Stimulated activated CD8-positive, alpha-beta memory T cell treated with anti-CD3 and anti-CD28 coated beads, Interleukin-7, amount 100 ng/mL, for 1 hour (primary cell): ENCODE measurements around the gene VAC14.

Source experiments
- DNase-seq, 2 donors: peaks; one replicate each; pipeline ENCODE4 v3.0.0-alpha.2; 2020; ENCODE audit warnings: low read depth in 2 of 2

VAC14 gene

DNA sequence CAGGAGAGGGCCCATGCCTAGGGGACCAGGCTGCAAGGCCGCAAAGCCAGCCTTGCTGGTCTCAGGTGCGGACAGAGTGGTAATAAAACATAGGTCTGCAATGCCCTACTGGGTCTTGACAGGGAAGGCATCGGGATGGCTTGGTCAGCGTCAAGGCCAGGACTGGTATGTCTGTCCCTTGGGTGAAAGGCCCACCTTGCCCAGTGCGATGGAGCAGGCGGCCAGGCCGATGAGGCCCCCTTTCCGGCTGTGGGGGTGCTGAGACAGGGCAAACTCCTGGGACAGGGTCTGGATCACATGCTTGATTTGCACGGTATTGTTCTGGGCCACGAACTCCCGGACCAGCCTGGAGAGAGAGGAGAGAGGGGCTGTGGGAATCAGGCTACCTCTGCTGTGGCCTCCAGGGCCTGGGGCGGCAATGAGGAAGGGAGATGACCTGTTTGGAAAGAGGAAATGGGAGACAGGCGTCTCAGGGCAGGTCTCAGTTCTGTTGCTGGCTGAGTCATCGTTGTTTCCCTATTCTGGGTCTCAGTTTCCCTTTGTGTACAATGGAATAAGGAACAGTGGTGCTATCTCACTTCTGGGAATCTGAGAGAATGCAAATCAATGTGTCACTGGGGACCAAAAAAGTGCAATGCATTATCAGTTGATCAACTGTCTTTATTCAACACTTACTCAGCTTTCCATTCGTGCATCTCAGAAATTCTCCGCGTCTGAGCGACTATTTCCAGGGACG, 14.8 kb downstream of the VAC14 start:
- no peak for DNase-seq

DNA sequence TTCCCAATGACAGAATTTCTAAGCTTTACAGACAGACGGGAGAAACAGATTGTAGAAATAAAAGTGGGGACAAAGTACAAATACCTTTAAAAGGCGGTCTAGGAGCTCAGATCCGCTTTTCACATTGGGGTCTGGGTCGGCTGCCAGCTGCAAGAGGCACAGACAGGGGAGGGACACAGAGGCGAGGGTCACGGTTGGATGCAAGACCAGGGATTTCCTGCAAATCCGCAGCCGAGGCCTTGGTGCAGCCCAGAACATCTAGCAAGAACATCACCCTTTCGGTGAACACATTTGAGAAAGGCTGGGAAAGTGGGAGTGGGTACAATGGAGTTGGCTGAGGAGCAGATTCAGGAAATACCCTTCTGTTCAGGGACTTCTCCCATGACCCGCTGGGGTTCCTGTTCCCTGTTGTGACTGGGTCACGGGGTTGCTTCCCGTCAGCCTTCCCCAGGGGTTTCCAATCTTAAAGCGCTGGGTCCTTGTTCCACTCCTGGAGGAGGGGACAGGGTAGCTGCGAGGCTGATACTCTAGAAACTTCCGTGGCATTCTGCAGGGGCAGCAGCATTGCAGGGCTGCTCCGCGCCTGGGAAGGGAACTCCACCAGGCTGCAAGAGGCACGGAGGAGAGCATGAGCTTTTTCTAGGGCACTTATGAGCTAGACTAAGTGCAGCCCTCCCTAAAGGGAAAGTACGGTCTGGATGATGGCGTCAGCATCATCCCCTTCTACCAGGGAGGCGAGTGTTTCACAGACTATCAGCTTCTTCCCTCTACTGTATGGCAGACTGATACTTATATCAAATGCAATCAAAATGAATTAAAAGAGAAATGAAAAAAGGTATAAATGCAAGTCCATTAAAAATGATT, 16.0 kb downstream of the VAC14 start:
- no peak for DNase-seq

GRCh38 chr16:70782237-70782636, 18.7 kb downstream of the VAC14 start:
- no peak for DNase-seq

GRCh38 chr16:70781800-70782199, 19.2 kb downstream of the VAC14 start:
- no peak for DNase-seq

DNA sequence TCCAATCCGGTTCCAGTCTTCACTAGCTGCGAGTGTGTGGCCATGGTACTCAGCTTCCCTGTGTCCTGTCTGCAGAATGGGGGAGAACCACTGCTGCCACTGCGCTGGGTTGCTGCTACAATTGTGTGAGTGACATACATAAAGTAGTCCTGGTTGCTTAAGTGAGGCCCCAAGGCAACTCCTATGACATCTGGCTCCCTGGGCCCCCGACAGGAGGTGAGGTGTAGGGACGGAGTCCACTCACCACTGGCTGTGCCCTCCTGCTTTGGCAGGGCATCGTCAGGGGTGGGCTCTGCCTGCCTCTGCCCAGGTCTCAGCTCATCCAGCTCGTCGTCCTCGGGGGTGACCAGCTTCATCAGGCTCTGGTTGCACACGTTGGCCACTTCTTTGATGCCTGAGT, 20.4 kb downstream of the VAC14 start:
- no peak for DNase-seq

DNA sequence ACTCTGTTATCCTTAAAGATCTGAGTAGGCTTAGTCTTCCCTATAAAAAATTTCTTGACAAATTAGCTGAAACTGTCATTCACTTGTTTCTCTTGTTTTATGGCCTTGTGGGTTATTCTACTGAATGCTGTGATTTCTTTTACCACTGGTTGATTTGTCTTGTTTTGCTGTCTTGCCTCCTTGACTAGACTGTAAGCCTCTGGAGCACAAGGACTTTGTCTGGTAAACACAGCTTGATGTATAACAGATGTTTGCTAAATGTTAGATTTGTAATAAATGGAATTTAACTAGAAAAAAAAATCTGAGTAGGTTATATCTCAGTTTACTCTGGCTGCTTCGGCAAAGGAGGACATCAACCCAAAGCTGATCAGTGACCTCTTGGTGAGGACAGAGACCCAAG, 21.6 kb downstream of the VAC14 start:
- DNase-seq: no peak

- no peak for DNase-seq
Measured at GRCh38 chr16:70778901-70779309, 22.1 kb downstream of the VAC14 start.

- DNase-seq: no peak
Measured at GRCh38 chr16:70777973-70778406, 23.0 kb downstream of the VAC14 start.

- DNase-seq: no peak
Measured at GRCh38 chr16:70777496-70777895, 23.5 kb downstream of the VAC14 start.

DNA sequence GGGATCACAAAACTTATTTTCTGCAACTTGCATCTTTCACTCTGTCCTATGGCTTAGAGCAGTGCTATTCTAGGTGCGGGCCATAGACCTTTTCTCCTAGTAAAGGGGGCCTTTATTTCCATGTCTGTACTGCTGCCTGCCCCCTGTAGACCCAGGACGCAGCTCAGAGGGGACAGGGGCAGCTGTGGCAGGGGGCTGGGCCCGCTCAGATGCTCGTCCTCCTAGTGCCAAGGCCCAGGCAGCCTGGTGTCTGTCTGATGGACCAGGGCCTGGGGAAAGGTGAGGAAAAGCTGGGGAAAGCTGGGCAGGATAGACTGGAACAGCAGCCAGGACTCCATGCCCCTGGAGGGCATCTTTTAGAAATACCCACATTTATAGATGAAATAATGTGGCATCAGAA, 25.6 kb downstream of the VAC14 start:
- DNase-seq: no peak

DNA sequence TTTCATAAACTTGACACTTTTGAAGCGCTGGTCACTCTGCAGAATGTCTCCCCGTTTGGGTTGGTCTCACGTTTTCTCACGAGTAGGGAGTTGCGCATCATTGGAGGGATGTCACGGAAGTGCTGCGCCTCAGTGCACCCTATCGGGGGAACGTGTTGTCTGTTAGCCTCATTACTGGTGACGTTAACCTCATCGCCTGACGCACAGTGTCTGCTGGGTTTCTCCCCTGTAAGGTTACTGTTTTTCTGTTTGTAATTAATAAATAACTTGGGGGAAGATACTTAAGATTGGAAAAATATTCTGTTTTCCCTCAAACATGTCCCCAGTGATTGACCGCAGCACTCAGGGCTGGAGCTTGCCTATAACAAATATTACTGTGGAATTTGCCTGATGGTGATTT, 26.7 kb downstream of the VAC14 start:
- no peak for DNase-seq

- DNase-seq: no peak
Measured at GRCh38 chr16:70772493-70772892, 28.5 kb downstream of the VAC14 start.

- peak; percentile 19 to 39 for DNase-seq
Measured at GRCh38 chr16:70770626-70771552, 30.1 kb downstream of the VAC14 start.

DNA sequence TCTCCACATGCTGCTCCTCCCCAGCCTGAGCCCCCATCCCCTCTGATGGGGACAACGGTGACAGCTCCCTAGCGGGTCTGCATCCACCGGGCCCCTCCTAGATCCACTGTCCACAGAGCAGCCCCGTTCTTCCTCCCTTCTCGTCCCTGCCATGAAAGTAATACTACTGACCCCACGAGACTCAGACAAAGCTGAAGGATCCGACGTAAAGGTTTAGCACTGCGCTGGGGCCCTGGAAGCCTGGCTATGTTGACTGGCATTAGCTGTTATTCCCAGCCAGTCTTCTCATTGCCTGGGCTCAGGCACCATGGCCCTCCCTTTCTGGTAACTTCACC, 30.7 kb downstream of the VAC14 start:
- no peak for DNase-seq

DNA sequence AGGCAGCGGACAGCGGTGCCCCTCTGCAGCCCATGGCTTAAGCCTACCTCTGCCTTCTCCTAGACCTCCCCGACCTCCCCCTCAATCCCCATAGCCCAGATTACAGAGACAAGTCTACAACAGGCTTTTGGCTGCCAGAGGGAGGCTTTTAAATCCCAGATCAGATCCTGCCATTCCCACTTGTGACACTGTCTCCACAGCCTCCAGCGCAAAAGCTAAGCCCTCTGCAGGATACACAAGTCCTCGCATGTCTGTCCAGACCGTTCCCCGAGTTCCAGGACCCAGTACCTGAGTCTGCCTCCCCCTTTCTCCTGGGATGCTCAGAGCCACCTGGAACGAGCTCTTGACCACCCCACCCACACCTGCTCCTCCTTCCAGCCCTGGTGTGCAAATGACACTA, 31.2 kb downstream of the VAC14 start:
- DNase-seq: no peak

DNA sequence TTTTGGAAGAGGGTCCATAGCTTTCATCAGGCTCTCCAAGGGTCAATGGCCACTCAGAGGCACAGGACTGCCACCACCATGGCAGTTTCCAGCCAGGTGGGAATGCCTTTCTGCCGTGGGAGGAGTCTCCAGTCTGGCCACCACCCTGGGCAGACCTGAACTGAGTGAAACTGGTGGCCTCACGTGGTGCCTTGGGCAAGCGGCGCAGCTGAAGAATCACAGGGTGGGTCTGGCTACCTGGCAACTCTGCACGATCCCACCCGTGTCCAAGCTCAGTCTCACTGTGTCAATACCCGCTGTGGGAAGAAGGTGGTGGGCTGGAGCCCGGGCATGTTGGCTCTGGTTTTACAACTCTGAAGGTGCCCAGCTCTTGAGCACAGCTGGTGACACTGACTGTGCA, 31.8 kb downstream of the VAC14 start:
- DNase-seq: no peak

- no peak for DNase-seq
Measured at GRCh38 chr16:70768203-70768580, 32.8 kb downstream of the VAC14 start.

DNA sequence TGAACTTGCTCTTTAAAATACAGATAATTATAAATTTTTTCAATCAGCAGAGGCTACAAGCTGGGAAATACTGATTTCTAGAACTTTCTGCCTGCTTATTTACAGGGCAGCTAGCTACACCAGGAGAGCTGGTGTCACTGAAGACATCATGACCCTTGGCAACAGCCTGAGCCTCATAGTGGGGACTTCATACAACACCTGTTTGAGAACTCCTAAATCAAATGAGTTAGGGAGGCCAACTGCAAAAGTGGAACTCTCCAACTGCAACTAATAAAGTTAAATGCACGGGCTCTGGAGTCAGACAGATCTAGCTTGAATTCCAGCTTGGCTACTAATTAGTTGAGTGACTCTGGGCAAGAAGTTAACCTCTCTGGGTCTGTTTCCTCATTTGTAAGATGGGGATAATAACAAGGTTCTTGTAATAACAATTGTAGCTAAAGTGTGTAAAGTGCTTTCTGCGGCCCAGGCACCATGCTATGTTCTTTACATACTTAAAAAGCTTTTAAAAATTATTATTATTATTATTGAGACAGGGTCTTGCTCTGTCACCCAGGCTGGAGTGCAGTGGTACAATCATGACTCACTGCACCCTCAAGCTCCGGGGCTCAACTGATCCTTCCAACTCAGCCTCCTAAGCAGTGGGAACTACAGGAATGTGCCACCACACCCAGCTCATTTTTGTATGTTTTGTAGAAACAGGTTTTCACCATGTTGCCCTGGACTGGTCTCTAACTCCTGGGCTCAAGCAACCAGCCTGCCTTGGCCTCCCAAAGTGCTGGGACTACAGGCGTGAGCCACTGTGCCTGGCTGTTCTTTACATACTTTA, 33.4 kb downstream of the VAC14 start:
- no peak for DNase-seq

GRCh38 chr16:70766658-70767057, 34.3 kb downstream of the VAC14 start:
- DNase-seq: no peak

DNA sequence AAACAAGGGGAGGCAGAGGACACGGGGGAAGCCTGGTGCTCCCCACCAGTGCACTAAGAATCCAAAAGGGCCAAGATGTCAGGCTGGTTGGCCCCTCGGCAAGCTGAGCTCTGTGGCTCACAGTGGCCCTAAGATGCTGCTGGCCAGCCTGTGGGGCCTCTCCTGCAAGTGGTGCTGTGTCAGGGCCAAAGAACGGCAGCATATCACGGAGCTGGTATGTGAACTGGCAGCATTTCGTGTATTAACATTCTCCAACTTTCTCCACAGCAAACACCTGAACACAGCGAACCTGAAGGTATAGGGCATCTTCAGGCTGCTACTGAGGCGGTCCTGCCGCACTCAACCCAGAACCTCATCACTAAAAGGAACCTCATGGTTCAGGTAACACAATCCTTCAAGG, 34.8 kb downstream of the VAC14 start:
- no peak for DNase-seq

- DNase-seq: no peak
Measured at GRCh38 chr16:70765491-70765890, 35.5 kb downstream of the VAC14 start.
